Liver (tissue), 9 donors: Measurements from ENCODE around the gene ATF2. TPM values are rescaled to one million over a fixed set of nuclear protein-coding genes. Genes with fewer than 3 reads are reported as not detected.

ENCODE experiments used
- DNase-seq: peaks from one replicate; pipeline ENCODE4 v3.0.0-alpha.2; 2017; ENCODE audit warnings: low spot score
- H3K27ac ChIP-seq, 2 donors: one replicate each; pipeline ENCODE4 v1.7.0; 2013; ENCODE audit warnings: inconsistent platforms in 2 of 2, low read length in 2 of 2, control low read depth in 1 of 2, low read depth in 1 of 2, mild to moderate bottlenecking in 1 of 2
- H3K27me3 ChIP-seq, 4 donors: one replicate each; pipeline versions ENCODE4 v1.6.1 to v1.7.0; 2013; ENCODE audit warnings: low read length in 3 of 4, inconsistent platforms in 1 of 4, mild to moderate bottlenecking in 1 of 4, moderate library complexity in 1 of 4; ENCODE audit not compliant: control insufficient read depth in 4 of 4, insufficient read depth in 4 of 4
- H3K36me3 ChIP-seq, 4 donors: one replicate each; pipeline versions ENCODE4 v1.6.1 to v1.7.0; 2013; ENCODE audit warnings: low read length in 3 of 4, mild to moderate bottlenecking in 3 of 4, low read depth in 1 of 4, moderate library complexity in 1 of 4; ENCODE audit not compliant: control insufficient read depth in 4 of 4, insufficient read depth in 3 of 4
- H3K4me1 ChIP-seq, 4 donors: one replicate each; pipeline versions ENCODE4 v1.6.1 to v1.7.0; 2013; ENCODE audit warnings: low read length in 3 of 4, mild to moderate bottlenecking in 3 of 4, moderate library complexity in 1 of 4; ENCODE audit not compliant: control insufficient read depth in 4 of 4, insufficient read depth in 4 of 4
- H3K4me3 ChIP-seq, 3 donors: one replicate each; pipeline versions ENCODE4 v1.6.1 to v1.7.0; 2013; ENCODE audit warnings: low read length in 3 of 3, control low read depth in 1 of 3, low read depth in 1 of 3, mild to moderate bottlenecking in 1 of 3
- H3K9ac ChIP-seq, 2 donors: one replicate each; pipeline ENCODE4 v1.7.0; 2013; ENCODE audit warnings: low read length in 2 of 2, mild to moderate bottlenecking in 2 of 2, moderate library complexity in 2 of 2, control low read depth in 1 of 2, low read depth in 1 of 2
- H3K9me3 ChIP-seq, 4 donors: one replicate each; pipeline versions ENCODE4 v1.6.1 to v1.7.0; 2013; ENCODE audit warnings: low read length in 3 of 4; ENCODE audit not compliant: control insufficient read depth in 4 of 4
- EGR1 ChIP-seq, 2 donors: IDR thresholded peaks; 2 replicates each; pipeline ENCODE4 v1.6.1; 2016 to 2018; ENCODE audit warnings: antibody characterized with exemption in 2 of 2, low read depth in 2 of 2
- FOXA1 ChIP-seq: IDR thresholded peaks from 2 replicates; pipeline ENCODE4 v1.6.1; 2016; ENCODE audit warnings: antibody characterized with exemption
- GABPA ChIP-seq, 2 donors: IDR thresholded peaks in 1 of 2; conservative IDR thresholded peaks in 1 of 2; 2 replicates each; pipeline ENCODE4 v1.6.1; 2016; ENCODE audit warnings: antibody characterized with exemption in 2 of 2, mild to moderate bottlenecking in 1 of 2, moderate library complexity in 1 of 2
- HNF4A ChIP-seq, 2 donors: conservative IDR thresholded peaks; 2 replicates each; pipeline ENCODE4 v1.6.1; 2016; ENCODE audit warnings: antibody characterized with exemption in 2 of 2, mild to moderate bottlenecking in 2 of 2
- JUND ChIP-seq, 2 donors: IDR thresholded peaks; 2 replicates each; pipeline ENCODE4 v1.6.1; 2016; ENCODE audit warnings: antibody characterized with exemption in 2 of 2
- NR2F2 ChIP-seq: IDR thresholded peaks from 2 replicates; pipeline ENCODE4 v1.6.1; 2016; ENCODE audit warnings: antibody characterized with exemption
- RAD21 ChIP-seq, 2 donors: IDR thresholded peaks; 2 replicates each; pipeline ENCODE4 v1.6.1; 2016; ENCODE audit warnings: antibody characterized with exemption in 2 of 2, mild to moderate bottlenecking in 2 of 2
- RXRA ChIP-seq, 2 donors: IDR thresholded peaks; 2 replicates each; pipeline ENCODE4 v1.6.1; 2017 to 2018; ENCODE audit warnings: antibody characterized with exemption in 2 of 2, mild to moderate bottlenecking in 1 of 2
- SP1 ChIP-seq: IDR thresholded peaks from 2 replicates; pipeline ENCODE4 v1.6.1; 2018; ENCODE audit warnings: antibody characterized with exemption, mild to moderate bottlenecking
- TAF1 ChIP-seq: conservative IDR thresholded peaks from 2 replicates; pipeline ENCODE4 v1.6.1; 2016; ENCODE audit warnings: antibody characterized with exemption, mild to moderate bottlenecking
- YY1 ChIP-seq: IDR thresholded peaks from 2 replicates; pipeline ENCODE4 v1.6.1; 2016; ENCODE audit warnings: antibody characterized with exemption, mild to moderate bottlenecking
- WGBS: extraction: QIAGEN DNeasy Blood & Tissue Kit; methylation state at CpG from one replicate; pipeline ENCODE4 v1.1.7; 2013; 5-methylcytosine and 5-hydroxymethylcytosine counted together
- polyA plus RNA-seq, 2 donors: library from polyadenylated mRNA; stranded (reverse) in 1 of 2; unstranded in 1 of 2; fragments of 200-250 nt in 1 of 2; fragments of >200 nt in 1 of 2; fragmentation: Nextera tagmentation in 1 of 2; extraction: Ambion mirVana in 1 of 2; gene quantifications; one replicate each; pipeline versions ENCODE4 v1.2.1 to v1.2.3, GENCODE V29; 2013 to 2015
- total RNA-seq, 2 donors: library from RNA; depleted of rRNA; stranded (reverse); fragments of >200 nt; gene quantifications; one replicate each; pipeline ENCODE4 v1.2.3, GENCODE V29; 2014
- TF ChIP-seq, protein P1 (sequence below): IDR thresholded peaks from 2 replicates; pipeline ENCODE4 v1.6.1; 2016; ENCODE audit warnings: antibody characterized with exemption
- TF ChIP-seq, protein P2 (sequence below): IDR thresholded peaks from 2 replicates; pipeline ENCODE4 v1.6.1; 2016; ENCODE audit warnings: antibody characterized with exemption, mild to moderate bottlenecking
- donor health status: healthy.
- donor health status: healthy.
- donor health status: healthy.
- donor health status: healthy.
- donor health status: healthy.

ATF2 gene
- total and polyA plus RNA-seq, 4 donors = 10.4 to 34.0 (median 17.2) TPM

DNA sequence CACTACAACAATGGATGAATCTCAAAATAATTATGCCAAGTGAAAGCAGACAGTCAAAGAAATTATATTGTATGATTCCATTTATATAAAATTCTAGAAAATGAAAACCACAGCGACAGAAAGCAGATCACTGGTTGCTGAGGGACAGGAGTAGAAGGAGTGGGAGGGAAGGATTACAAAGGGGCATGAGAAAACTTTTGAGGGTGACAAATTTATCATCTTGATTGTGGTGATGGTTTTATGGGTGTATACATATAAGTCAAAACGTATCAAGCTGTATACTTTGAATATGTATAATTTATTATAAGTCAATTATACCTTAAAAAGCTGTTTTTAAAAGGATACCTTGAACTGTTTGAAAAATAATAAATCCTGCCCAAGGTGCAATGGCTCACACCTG lies 27.7 kb downstream of the ATF2 start:
- Histone ChIP-seq H3K36me3 (peaks cover 0 to 5% (median 1%) of the 10 kb centered on the region in 4 donors), H3K27ac (no peak overlapping the region), H3K4me3 (no peak overlapping the region), H3K27me3 (no peaks in the 10 kb centered on the region), H3K9ac (no peak overlapping the region), H3K4me1 (no peaks in the 10 kb centered on the region), H3K9me3 (no peaks in the 10 kb centered on the region)
- DNase-seq = no peak
- TF ChIP-seq RXRA (IDR thresholded peaks at IDR 0.05) = no peak
- TF ChIP-seq YY1 = no peak
- no peak for TF ChIP-seq GABPA (IDR thresholded peaks at IDR 0.05 in 1 of 2, conservative IDR thresholded peaks at IDR 0.05 in 1 of 2)
- TF ChIP-seq EGR1 (IDR thresholded peaks at IDR 0.05; ENCODE audit: low read depth in 2 of 2) = no peak
- no peak for TF ChIP-seq RAD21 (IDR thresholded peaks at IDR 0.05)
- TF ChIP-seq TAF1 = no peak
- WGBS = 86% methylated on average over 2 of the region's 2 CpGs

DNA sequence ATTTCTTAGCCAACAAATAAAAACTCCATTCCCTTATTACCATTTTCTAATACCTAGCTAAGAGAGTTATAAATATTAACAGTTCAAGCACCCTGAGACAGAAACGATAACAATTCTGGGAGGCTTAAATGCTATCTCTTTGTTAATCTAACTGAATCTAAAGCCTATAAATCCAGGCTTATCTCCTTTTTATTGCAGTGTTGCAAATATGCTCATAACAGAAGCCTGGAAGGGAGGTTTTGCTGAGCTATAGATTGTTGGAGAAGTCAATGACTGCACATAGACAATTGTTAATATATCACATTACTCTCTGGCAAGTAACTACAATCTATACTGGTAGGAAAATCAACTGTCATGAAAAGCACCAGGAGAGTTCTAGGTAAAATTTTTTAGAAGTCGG lies 30.2 kb downstream of the ATF2 start:
- H3K36me3 ChIP-seq = peaks cover 0 to 12% (median 8%) of the 10 kb centered on the region in 4 donors
- no peak for TF ChIP-seq RAD21 (IDR thresholded peaks at IDR 0.05)
- TF ChIP-seq JUND (IDR thresholded peaks at IDR 0.05) = no peak
- H3K27me3 ChIP-seq = no peaks in the 10 kb centered on the region
- H3K4me1 ChIP-seq = no peaks in the 10 kb centered on the region
- H3K9me3 ChIP-seq = no peaks in the 10 kb centered on the region
- H3K9ac ChIP-seq = no peak overlapping the region
- no peak overlapping the region for H3K4me3 ChIP-seq
- H3K27ac ChIP-seq = no peak overlapping the region
- DNase-seq = no peak
- WGBS = 90% methylated on average over 2 of the region's 2 CpGs

DNA sequence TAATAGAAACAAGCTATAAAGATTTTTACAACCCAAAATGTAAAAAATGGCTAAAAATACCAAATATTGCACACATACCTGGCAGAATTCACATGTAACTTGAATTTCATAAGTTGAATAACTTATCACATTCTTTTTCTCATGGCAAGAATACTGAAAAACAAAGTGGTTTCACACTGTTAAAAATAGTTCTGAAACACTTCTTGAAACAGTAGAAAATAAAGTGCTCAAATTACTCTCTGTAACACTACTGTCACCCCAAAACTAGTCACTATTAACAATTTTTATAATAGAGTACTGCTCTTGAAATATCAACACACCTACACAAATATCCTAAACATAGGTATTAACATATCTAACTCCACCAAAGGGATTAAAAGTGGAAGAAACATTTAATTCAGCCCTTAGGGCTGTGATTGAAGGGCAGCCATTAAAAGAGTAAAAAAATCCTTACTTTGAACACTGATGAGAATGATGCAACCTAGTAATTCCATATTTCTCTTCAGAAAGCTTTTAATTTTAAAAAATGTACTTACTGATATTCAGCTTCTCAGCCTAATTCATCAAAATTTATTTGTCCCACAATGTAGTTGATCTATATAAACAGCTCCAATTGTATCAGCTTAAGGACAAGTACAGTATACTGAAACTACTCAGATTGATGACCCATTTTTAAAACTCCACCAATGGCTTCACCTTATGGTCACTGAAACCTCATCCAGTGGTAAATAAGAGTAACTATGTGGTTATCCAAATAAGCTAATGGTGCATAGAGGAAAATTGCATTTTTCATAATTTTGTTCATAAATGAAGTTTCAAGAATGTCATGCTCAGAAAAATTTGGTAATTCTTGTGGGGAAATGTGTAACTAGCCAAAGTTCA lies 31.4 kb downstream of the ATF2 start:
- H3K9me3 ChIP-seq = no peaks in the 10 kb centered on the region
- DNase-seq = no peak
- H3K4me3 ChIP-seq = no peak overlapping the region
- H3K36me3 ChIP-seq = peaks cover 2 to 12% (median 10%) of the 10 kb centered on the region in 4 donors
- no peak overlapping the region for H3K9ac ChIP-seq
- no peak overlapping the region for H3K27ac ChIP-seq
- no peaks in the 10 kb centered on the region for H3K4me1 ChIP-seq
- no peaks in the 10 kb centered on the region for H3K27me3 ChIP-seq
- TF ChIP-seq HNF4A (conservative IDR thresholded peaks at IDR 0.05) (peak in 1 of 2 donors; percentile 22), GABPA (IDR thresholded peaks at IDR 0.05 in 1 of 2, conservative IDR thresholded peaks at IDR 0.05 in 1 of 2) (no peak)

DNA sequence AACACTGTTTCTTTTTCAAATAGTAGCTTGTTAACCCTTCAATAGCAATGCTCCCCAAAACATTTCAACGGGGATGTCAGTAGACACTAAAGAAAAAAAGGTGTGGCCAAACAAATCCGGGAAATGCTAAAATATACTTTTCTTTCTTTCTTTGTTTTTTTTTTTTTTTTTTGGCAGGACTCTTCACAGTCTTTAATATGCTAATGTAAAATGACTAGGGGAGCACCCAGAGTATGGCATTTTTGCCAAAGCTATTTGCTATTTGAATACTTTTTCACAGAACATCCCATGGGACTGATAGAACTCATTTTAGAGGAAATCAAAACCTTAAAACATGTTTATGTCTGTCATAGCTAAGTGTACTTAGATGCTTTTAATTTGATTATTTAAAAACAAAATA lies 32.1 kb downstream of the ATF2 start:
- Histone ChIP-seq H3K9ac (no peak overlapping the region), H3K36me3 (peaks cover 2 to 12% (median 10%) of the 10 kb centered on the region in 4 donors), H3K9me3 (no peaks in the 10 kb centered on the region), H3K27ac (no peak overlapping the region), H3K27me3 (no peaks in the 10 kb centered on the region), H3K4me3 (no peak overlapping the region), H3K4me1 (no peaks in the 10 kb centered on the region)
- 92% methylated on average over 2 of the region's 2 CpGs for WGBS
- TF ChIP-seq RXRA (IDR thresholded peaks at IDR 0.05) (no peak), JUND (IDR thresholded peaks at IDR 0.05) (no peak), HNF4A (conservative IDR thresholded peaks at IDR 0.05) (no peak), SP1 (no peak), TAF1 (no peak), RAD21 (IDR thresholded peaks at IDR 0.05) (no peak), FOXA1 (no peak), GABPA (IDR thresholded peaks at IDR 0.05 in 1 of 2, conservative IDR thresholded peaks at IDR 0.05 in 1 of 2) (no peak), YY1 (no peak), NR2F2 (no peak), EGR1 (IDR thresholded peaks at IDR 0.05; ENCODE audit: low read depth in 2 of 2) (no peak)
- TF ChIP-seq, protein P1, sequence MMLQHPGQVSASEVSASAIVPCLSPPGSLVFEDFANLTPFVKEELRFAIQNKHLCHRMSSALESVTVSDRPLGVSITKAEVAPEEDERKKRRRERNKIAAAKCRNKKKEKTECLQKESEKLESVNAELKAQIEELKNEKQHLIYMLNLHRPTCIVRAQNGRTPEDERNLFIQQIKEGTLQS = no peak
- TF ChIP-seq, protein P2, sequence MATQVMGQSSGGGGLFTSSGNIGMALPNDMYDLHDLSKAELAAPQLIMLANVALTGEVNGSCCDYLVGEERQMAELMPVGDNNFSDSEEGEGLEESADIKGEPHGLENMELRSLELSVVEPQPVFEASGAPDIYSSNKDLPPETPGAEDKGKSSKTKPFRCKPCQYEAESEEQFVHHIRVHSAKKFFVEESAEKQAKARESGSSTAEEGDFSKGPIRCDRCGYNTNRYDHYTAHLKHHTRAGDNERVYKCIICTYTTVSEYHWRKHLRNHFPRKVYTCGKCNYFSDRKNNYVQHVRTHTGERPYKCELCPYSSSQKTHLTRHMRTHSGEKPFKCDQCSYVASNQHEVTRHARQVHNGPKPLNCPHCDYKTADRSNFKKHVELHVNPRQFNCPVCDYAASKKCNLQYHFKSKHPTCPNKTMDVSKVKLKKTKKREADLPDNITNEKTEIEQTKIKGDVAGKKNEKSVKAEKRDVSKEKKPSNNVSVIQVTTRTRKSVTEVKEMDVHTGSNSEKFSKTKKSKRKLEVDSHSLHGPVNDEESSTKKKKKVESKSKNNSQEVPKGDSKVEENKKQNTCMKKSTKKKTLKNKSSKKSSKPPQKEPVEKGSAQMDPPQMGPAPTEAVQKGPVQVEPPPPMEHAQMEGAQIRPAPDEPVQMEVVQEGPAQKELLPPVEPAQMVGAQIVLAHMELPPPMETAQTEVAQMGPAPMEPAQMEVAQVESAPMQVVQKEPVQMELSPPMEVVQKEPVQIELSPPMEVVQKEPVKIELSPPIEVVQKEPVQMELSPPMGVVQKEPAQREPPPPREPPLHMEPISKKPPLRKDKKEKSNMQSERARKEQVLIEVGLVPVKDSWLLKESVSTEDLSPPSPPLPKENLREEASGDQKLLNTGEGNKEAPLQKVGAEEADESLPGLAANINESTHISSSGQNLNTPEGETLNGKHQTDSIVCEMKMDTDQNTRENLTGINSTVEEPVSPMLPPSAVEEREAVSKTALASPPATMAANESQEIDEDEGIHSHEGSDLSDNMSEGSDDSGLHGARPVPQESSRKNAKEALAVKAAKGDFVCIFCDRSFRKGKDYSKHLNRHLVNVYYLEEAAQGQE = no peak
- DNase-seq = no peak
